Naive thymus-derived CD4-positive, alpha-beta T cell (primary cell): Measurements from ENCODE around the gene HYAL2. TPM values are rescaled to one million over a fixed set of nuclear protein-coding genes. Genes with fewer than 3 reads are reported as not detected.

Experiments used
- ATAC-seq: fragments of 150-1000 bp; cut with Tn5 transposase; 2 replicates; pipeline ENCODE4 v1.10.0; 2021; ENCODE audit warnings: mild to moderate bottlenecking, moderate library complexity
- CTCF ChIA-PET: fragments of 350-600 bp; sonication (Branson Sonifier 250); formaldehyde crosslinking; loops from one replicate; lab custom pipeline; 2021; ENCODE audit warnings: antibody characterized with exemption; lab: Charles Lee
- POLR2A ChIA-PET: fragments of 350-600 bp; sonication (Branson Sonifier 250); formaldehyde crosslinking; loops from one replicate; lab custom pipeline; 2021; ENCODE audit warnings: antibody characterized with exemption, inconsistent platforms; lab: Charles Lee
- DNase-seq, 9 donors: peaks; one replicate each; pipeline versions ENCODE4 v3.0.0 to v3.0.0-alpha.2; 2020 to 2022; ENCODE audit warnings: mixed read lengths in 1 of 9
- H3K27ac ChIP-seq: one replicate; pipeline ENCODE4 v1.7.0; 2013; ENCODE audit warnings: mild to moderate bottlenecking, low read depth, low read length, moderate library complexity
- H3K27me3 ChIP-seq, 2 donors: one replicate each; pipeline ENCODE4 v1.7.0; 2013; ENCODE audit warnings: low read length in 2 of 2, mild to moderate bottlenecking in 2 of 2, moderate library complexity in 2 of 2; ENCODE audit not compliant: control insufficient read depth in 2 of 2, insufficient read depth in 2 of 2
- H3K36me3 ChIP-seq, 3 experiments: 1 replicate in 2 of 3; 2 replicates in 1 of 3; pipeline ENCODE4 v1.7.0; 2013; ENCODE audit warnings: low read length in 3 of 3, mild to moderate bottlenecking in 3 of 3, moderate library complexity in 1 of 3; ENCODE audit not compliant: insufficient read depth in 3 of 3, control insufficient read depth in 2 of 3
- H3K4me1 ChIP-seq, 2 donors: one replicate each; pipeline ENCODE4 v1.7.0; 2013; ENCODE audit warnings: low read length in 2 of 2, mild to moderate bottlenecking in 2 of 2, moderate library complexity in 1 of 2; ENCODE audit not compliant: control insufficient read depth in 2 of 2, insufficient read depth in 2 of 2
- H3K4me3 ChIP-seq: 2 replicates; pipeline ENCODE4 v1.7.0; 2013; ENCODE audit warnings: mild to moderate bottlenecking, low read length
- H3K9me3 ChIP-seq, 3 experiments: 1 replicate in 2 of 3; 2 replicates in 1 of 3; pipeline ENCODE4 v1.7.0; 2013; ENCODE audit warnings: low read length in 3 of 3; ENCODE audit not compliant: control insufficient read depth in 2 of 3
- H3K27ac Mint-ChIP-seq, 9 donors: one replicate each; pipeline ENCODE4 v1.8.0; 2020 to 2022; ENCODE audit warnings: mixed read lengths in 9 of 9, mild to moderate bottlenecking in 8 of 9, moderate library complexity in 5 of 9, inconsistent platforms in 2 of 9
- H3K27me3 Mint-ChIP-seq, 5 donors: one replicate each; pipeline ENCODE4 v1.8.0; 2021 to 2022; ENCODE audit warnings: mixed read lengths in 5 of 5, mild to moderate bottlenecking in 1 of 5
- H3K36me3 Mint-ChIP-seq, 5 donors: one replicate each; pipeline ENCODE4 v1.8.0; 2020 to 2022; ENCODE audit warnings: mixed read lengths in 5 of 5, mild to moderate bottlenecking in 3 of 5, inconsistent platforms in 1 of 5
- H3K4me1 Mint-ChIP-seq, 7 donors: one replicate each; pipeline ENCODE4 v1.8.0; 2020 to 2022; ENCODE audit warnings: mixed read lengths in 7 of 7, mild to moderate bottlenecking in 3 of 7, inconsistent platforms in 1 of 7
- H3K4me3 Mint-ChIP-seq, 10 donors: one replicate each; pipeline ENCODE4 v1.8.0; 2020 to 2022; ENCODE audit warnings: mild to moderate bottlenecking in 10 of 10, mixed read lengths in 10 of 10, moderate library complexity in 6 of 10, inconsistent platforms in 2 of 10
- H3K9me3 Mint-ChIP-seq, 11 donors: one replicate each; pipeline ENCODE4 v1.8.0; 2020 to 2022; ENCODE audit warnings: mixed read lengths in 11 of 11, mild to moderate bottlenecking in 4 of 11, inconsistent platforms in 1 of 11, moderate library complexity in 1 of 11
- intact Hi-C, 2 donors: fragments of 100-400 bp; cut with micrococcal nuclease; formaldehyde crosslinking; loops; one replicate each; pipeline ENCODE4 v1.15.1; 2023
- polyA plus RNA-seq, 2 donors: library from polyadenylated mRNA; unstranded; fragments of 300-500 nt; fragmentation: Illumina TruSeq; gene quantifications; one replicate each; pipeline ENCODE4 v1.2.3, GENCODE V29; 2021
- total RNA-seq, 6 experiments: library from RNA in 5 of 6; stranded (reverse) in 5 of 6; gene quantifications; 1 replicate in 5 of 6; 2 replicates in 1 of 6; pipeline ENCODE4 v1.2.3 and lab custom pipeline; 2021 to 2026

HYAL2 gene
- total and polyA plus RNA-seq, 7 experiments from 2014 or later = 1.5 to 5.3 (median 3.2) TPM

DNA sequence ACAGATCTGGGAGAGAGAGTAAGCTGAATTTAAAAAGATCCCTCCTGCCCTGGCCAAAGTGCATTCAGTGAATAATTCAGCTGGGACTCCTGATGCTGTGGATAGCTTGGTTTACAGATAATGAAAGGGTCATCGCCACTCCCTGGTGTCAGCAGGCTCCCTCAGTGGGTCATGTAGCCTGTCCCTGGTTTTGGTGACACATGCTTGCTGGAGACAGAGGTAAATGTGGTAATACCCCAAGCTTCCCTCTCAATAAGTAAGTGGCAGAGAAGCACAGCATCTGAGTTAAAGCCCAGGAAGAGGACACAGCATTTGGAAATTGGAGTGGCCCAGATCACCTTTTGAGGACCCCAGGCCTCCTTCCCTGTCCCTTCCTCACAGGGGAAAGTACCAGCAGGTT lies 34.9 kb upstream of the HYAL2 start:
- Histone ChIP-seq H3K27me3 (no peaks in the 10 kb centered on the region), H3K4me3 (peak overlapping the region; percentile 88), H3K36me3 (peaks cover 0 to 58% (median 5%) of the 10 kb centered on the region in 3 experiments), H3K9me3 (no peaks in the 10 kb centered on the region), H3K4me1 (peaks cover 30% of the 10 kb centered on the region in 2 donors), H3K27ac (peak overlapping the region; percentile 93)
- Mint-ChIP-seq H3K4me1 (peaks cover 31 to 58% (median 44%) of the 10 kb centered on the region in 7 donors), H3K36me3 (peaks cover 0 to 15% (median 0%) of the 10 kb centered on the region in 5 donors), H3K4me3 (peak overlapping the region; percentile 59 to 99 (median 89)), H3K27me3 (no peaks in the 10 kb centered on the region), H3K27ac (peak overlapping the region in 8 of 9 donors; percentile 29 to 97 (median 82)), H3K9me3 (no peaks in the 10 kb centered on the region)
- ATAC-seq = no peak
- ChIA-PET CTCF (interaction anchor here (0.6 to 1.7 kb wide), 3 partner anchors 9 to 122 kb away, joined by 3 to 9 read pairs (median 3); no protein-coding TSS in a partner anchor), POLR2A (interaction anchor here (2.1 to 28.0 kb wide), 2 partner anchors 8 to 23 kb away, joined by 8 to 656 read pairs; partner anchors contain the start of genes CYB561D2, HYAL2, NPRL2 and RASSF1)
- intact Hi-C loops = loop anchor here (5.0 to 10.0 kb wide), 5 partner anchors 415 to 1643 kb away; partner anchors contain the start of genes DCAF1 (in 1 of the 2), IMPDH2 (in 1 of the 2), IP6K2 (in 1 of the 2) and NDUFAF3 (in 1 of the 2)
- DNase-seq = no peak

DNA sequence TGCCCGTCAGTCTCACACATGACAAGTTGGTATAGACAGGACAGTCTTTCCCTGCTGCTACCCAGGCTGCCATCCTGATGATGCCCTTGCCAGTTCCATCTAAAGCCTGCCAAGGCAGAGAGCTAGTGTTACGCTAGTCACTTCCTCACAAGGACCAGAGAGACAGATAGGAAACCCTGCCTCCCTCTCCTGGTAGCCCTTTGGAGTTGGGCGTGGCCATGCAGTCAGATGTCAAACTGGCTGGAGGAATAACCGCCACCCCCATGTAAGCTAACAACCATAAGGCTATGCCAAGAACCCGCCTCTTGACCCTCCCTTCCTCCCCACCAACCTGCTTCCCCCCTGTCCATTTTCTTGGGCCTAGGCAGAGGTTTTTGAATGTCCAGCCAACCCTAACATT lies 34.0 kb upstream of the HYAL2 start:
- intact Hi-C loops = loop anchor here (5.0 to 10.0 kb wide), 5 partner anchors 414 to 1642 kb away; partner anchors contain the start of genes DCAF1 (in 1 of the 2), IMPDH2 (in 1 of the 2), IP6K2 (in 1 of the 2) and NDUFAF3 (in 1 of the 2)
- no peaks in the 10 kb centered on the region for H3K9me3 Mint-ChIP-seq
- peak overlapping the region in 7 of 9 donors; percentile 16 to 97 (median 61) for H3K27ac Mint-ChIP-seq
- POLR2A ChIA-PET = interaction anchor here (1.3 to 28.0 kb wide), 3 partner anchors 9 to 213 kb away, joined by 3 to 656 read pairs (median 8); partner anchors contain the start of genes CYB561D2, HEMK1, HYAL2 and NPRL2
- no peaks in the 10 kb centered on the region for H3K9me3 ChIP-seq
- peak overlapping the region; percentile 93 for H3K27ac ChIP-seq
- ATAC-seq = no peak
- H3K4me3 ChIP-seq = peak overlapping the region; percentile 16
- peaks cover 32 to 64% (median 49%) of the 10 kb centered on the region in 7 donors for H3K4me1 Mint-ChIP-seq
- CTCF ChIA-PET = interaction anchor here (1.7 kb wide), 1 partner anchor 8 kb away, joined by 9 read pairs; no protein-coding TSS in a partner anchor
- peaks cover 0 to 58% (median 5%) of the 10 kb centered on the region in 3 experiments for H3K36me3 ChIP-seq
- no peaks in the 10 kb centered on the region for H3K27me3 Mint-ChIP-seq
- peak overlapping the region; percentile 25 to 99 (median 88) for H3K4me3 Mint-ChIP-seq
- H3K36me3 Mint-ChIP-seq = peaks cover 0 to 16% (median 0%) of the 10 kb centered on the region in 5 donors
- H3K4me1 ChIP-seq = peaks cover 33 to 34% of the 10 kb centered on the region in 2 donors
- DNase-seq = no peak
- H3K27me3 ChIP-seq = no peaks in the 10 kb centered on the region

DNA sequence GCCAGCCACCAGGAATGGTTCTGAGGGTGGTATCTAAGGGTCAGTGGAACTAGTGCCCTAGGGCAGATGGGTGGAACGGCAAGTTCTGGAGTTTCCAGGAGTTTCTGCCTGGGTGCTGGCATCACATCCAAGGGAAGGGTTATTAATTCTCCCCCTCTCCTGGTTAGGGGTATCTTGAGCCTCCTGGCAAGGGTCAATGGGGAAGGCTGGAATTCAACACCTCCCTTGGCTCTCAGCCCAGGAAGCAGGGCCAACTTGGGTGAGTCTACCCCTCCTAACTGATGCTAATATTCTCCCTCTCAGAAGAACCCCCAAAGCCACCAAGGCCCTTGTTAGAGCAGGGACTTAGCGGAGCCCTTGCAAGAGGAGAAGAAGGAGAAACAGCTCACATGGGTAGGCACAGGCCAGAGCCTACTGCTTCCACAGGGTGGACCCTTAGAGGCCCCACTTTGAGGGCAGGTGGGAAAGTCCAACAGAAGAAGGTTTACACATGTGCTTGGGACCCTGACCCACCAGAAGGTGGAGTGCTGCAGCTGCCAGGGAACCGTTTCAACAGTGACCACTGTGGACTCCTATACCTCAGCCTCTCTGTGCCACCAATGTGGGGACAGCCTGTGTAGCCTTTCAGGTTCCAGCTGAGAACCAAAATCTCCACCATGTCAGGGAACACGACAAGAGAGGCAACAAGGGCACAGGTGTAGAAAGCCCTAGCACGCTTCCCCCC lies 33.4 kb upstream of the HYAL2 start:
- ChIA-PET CTCF (interaction anchor here (0.7 to 1.7 kb wide), 2 partner anchors 8 to 73 kb away, joined by 3 to 9 read pairs; no protein-coding TSS in a partner anchor), POLR2A (interaction anchor here (1.3 to 28.0 kb wide), 4 partner anchors 10 to 255 kb away, joined by 3 to 656 read pairs (median 6); partner anchors contain the start of genes CYB561D2, HEMK1, HYAL2 and NPRL2)
- Histone ChIP-seq H3K9me3 (no peaks in the 10 kb centered on the region), H3K27me3 (no peaks in the 10 kb centered on the region), H3K4me1 (peaks cover 38 to 40% of the 10 kb centered on the region in 2 donors), H3K27ac (peak overlapping the region; percentile 93), H3K36me3 (peaks cover 0 to 58% (median 5%) of the 10 kb centered on the region in 3 experiments), H3K4me3 (peak overlapping the region; percentile 16)
- peak overlapping the region in 4 of 9 donors; percentile 16 to 97 (median 54) for H3K27ac Mint-ChIP-seq
- H3K36me3 Mint-ChIP-seq = peaks cover 0 to 18% (median 0%) of the 10 kb centered on the region in 5 donors
- H3K4me1 Mint-ChIP-seq = peaks cover 32 to 70% (median 55%) of the 10 kb centered on the region in 7 donors
- DNase-seq = no peak
- no peaks in the 10 kb centered on the region for H3K27me3 Mint-ChIP-seq
- H3K9me3 Mint-ChIP-seq = no peaks in the 10 kb centered on the region
- H3K4me3 Mint-ChIP-seq = peak overlapping the region; percentile 25 to 99 (median 88)
- ATAC-seq = no peak
- intact Hi-C loops = loop anchor here (5.0 to 10.0 kb wide), 5 partner anchors 414 to 1641 kb away; partner anchors contain the start of genes DCAF1 (in 1 of the 2), IMPDH2 (in 1 of the 2), IP6K2 (in 1 of the 2) and NDUFAF3 (in 1 of the 2)

DNA sequence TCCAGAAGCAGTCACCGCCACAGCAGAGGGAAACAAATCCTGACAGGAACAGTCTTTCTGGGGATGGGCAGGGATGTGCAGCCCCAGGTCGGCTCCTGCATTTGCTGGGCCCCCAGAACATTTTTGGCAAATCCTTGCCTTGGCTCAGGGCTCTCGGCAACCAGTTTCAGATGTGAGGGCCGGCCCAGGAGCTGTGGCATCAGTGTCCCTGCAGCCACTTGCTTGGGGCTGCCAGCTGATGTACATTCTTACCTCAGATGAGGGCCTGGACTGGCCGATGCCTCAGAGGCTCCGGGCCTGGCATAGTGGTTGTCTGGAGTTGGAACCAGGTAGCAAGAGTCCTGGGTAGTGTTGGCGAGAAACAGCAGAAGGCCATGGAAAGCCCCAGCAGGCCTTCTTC lies 32.3 kb upstream of the HYAL2 start:
- CTCF ChIA-PET = no interaction called here
- H3K9me3 ChIP-seq = no peaks in the 10 kb centered on the region
- H3K4me3 ChIP-seq = no peak overlapping the region
- H3K27me3 ChIP-seq = no peaks in the 10 kb centered on the region
- Mint-ChIP-seq H3K27ac (peak overlapping the region in 1 of 9 donors; percentile 61), H3K4me3 (peak overlapping the region in 1 of 10 donors; percentile 12), H3K36me3 (peaks cover 0 to 25% (median 4%) of the 10 kb centered on the region in 5 donors), H3K9me3 (no peaks in the 10 kb centered on the region), H3K27me3 (no peaks in the 10 kb centered on the region), H3K4me1 (peaks cover 39 to 79% (median 62%) of the 10 kb centered on the region in 7 donors)
- ATAC-seq = no peak
- H3K36me3 ChIP-seq = peaks cover 0 to 61% (median 5%) of the 10 kb centered on the region in 3 experiments
- intact Hi-C loops = loop anchor here (5.0 to 10.0 kb wide), 6 partner anchors 118 to 1640 kb away; partner anchors contain the start of genes DCAF1 (in 1 of the 2), GNAI2 (in 1 of the 2), IMPDH2 (in 1 of the 2) and IP6K2 (in 1 of the 2)
- POLR2A ChIA-PET = interaction anchor here (1.1 to 28.0 kb wide), 4 partner anchors 7 to 256 kb away, joined by 3 to 656 read pairs (median 4); partner anchors contain the start of genes CYB561D2, HYAL2, NPRL2 and RASSF1
- DNase-seq = no peak
- H3K27ac ChIP-seq = no peak overlapping the region
- H3K4me1 ChIP-seq = peaks cover 42 to 46% of the 10 kb centered on the region in 2 donors

GRCh38 chr3:50354186-50354764 lies 31.7 kb upstream of the HYAL2 start:
- CTCF ChIA-PET = interaction anchor here (1.3 kb wide), 1 partner anchor 22 kb away, joined by 3 read pairs; no protein-coding TSS in a partner anchor
- H3K27ac ChIP-seq = no peak overlapping the region
- DNase-seq = no peak
- peaks cover 0 to 65% (median 5%) of the 10 kb centered on the region in 3 experiments for H3K36me3 ChIP-seq
- intact Hi-C loops = loop anchor here (5.0 to 10.0 kb wide), 5 partner anchors 117 to 1639 kb away; partner anchors contain the start of genes DCAF1 (in 1 of the 2), GNAI2 (in 1 of the 2), IMPDH2 (in 1 of the 2) and IP6K2 (in 1 of the 2)
- H3K27me3 ChIP-seq = no peaks in the 10 kb centered on the region
- peaks cover 47 to 52% of the 10 kb centered on the region in 2 donors for H3K4me1 ChIP-seq
- H3K4me1 Mint-ChIP-seq = peaks cover 37 to 79% (median 62%) of the 10 kb centered on the region in 7 donors
- H3K4me3 Mint-ChIP-seq = peak overlapping the region in 1 of 10 donors; percentile 2
- POLR2A ChIA-PET = interaction anchor here (0.6 to 28.0 kb wide), 6 partner anchors 8 to 1145 kb away, joined by 3 to 656 read pairs (median 3); partner anchors contain the start of genes CYB561D2, HYAL2, IFRD2 and NPRL2
- peaks cover 0 to 23% (median 4%) of the 10 kb centered on the region in 5 donors for H3K36me3 Mint-ChIP-seq
- H3K9me3 Mint-ChIP-seq = no peaks in the 10 kb centered on the region
- no peak for ATAC-seq
- no peak overlapping the region for H3K4me3 ChIP-seq
- H3K9me3 ChIP-seq = no peaks in the 10 kb centered on the region
- H3K27ac Mint-ChIP-seq = peak overlapping the region in 2 of 9 donors; percentile 61 to 72
- H3K27me3 Mint-ChIP-seq = no peaks in the 10 kb centered on the region
